Subcutaneous adipose tissue (tissue), 4 donors: ENCODE measurements around the gene MTAP. TPM values are rescaled to one million over a fixed set of nuclear protein-coding genes. Genes with fewer than 3 reads are reported as not detected.

ENCODE experiments used
- total RNA-seq, 4 donors: library from RNA; depleted of rRNA; stranded (reverse); fragments of >200 nt; gene quantifications; one replicate each; pipeline ENCODE4 v1.1.0, GENCODE V29; 2016
- TF ChIP-seq, protein P1 (sequence below): fragments of 450-650 bp; IDR thresholded peaks from one replicate; pipeline ENCODE4 v1.5.1; 2016; ENCODE audit warnings: low read depth, mild to moderate bottlenecking, control low read depth, antibody characterized with exemption, moderate library complexity

The MTAP gene
- total RNA-seq, 4 donors from 2014 or later, result 17.7 to 22.8 (median 20.6) TPM

DNA sequence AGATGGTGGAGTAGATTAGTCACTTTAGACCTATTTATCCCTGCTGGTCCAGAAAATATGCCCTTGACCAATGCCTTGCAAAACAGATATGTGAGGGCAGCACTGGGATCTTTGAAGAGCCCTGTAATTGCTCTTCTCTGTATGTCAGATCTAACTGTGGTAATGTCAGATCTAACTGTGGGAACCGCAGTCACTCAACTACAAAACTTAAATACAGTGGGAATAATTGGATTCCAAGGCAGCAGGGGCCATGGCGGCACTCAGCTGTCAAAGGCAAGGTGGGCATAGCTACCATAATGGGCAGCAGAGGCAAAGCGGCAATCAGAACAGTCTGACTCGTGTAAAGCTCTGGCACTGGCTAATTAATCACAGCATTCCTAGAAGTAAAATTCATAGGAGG, 46.2 kb downstream of the MTAP start:
- TF ChIP-seq, protein P1, sequence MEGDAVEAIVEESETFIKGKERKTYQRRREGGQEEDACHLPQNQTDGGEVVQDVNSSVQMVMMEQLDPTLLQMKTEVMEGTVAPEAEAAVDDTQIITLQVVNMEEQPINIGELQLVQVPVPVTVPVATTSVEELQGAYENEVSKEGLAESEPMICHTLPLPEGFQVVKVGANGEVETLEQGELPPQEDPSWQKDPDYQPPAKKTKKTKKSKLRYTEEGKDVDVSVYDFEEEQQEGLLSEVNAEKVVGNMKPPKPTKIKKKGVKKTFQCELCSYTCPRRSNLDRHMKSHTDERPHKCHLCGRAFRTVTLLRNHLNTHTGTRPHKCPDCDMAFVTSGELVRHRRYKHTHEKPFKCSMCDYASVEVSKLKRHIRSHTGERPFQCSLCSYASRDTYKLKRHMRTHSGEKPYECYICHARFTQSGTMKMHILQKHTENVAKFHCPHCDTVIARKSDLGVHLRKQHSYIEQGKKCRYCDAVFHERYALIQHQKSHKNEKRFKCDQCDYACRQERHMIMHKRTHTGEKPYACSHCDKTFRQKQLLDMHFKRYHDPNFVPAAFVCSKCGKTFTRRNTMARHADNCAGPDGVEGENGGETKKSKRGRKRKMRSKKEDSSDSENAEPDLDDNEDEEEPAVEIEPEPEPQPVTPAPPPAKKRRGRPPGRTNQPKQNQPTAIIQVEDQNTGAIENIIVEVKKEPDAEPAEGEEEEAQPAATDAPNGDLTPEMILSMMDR, result no peak

DNA sequence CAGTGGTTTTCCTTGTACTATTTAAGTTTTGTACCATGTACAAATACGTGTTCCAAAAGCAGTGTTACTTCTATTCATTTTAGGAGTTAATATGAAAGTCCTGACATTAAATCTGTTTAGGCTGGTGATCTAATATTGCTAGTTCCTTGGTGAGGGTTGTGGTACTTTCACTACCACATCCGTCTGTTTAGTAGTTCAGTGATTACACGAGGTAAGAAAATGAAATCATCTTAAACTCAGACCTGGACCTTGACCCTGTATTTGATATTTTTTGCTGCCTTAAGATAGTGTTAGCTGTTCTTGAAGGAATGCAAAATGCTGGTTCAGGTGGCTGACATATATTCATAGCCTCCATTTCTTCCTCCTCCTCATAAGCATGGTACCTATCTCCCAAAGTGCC, 50.3 kb downstream of the MTAP start:
- TF ChIP-seq, protein P1, result no peak

DNA sequence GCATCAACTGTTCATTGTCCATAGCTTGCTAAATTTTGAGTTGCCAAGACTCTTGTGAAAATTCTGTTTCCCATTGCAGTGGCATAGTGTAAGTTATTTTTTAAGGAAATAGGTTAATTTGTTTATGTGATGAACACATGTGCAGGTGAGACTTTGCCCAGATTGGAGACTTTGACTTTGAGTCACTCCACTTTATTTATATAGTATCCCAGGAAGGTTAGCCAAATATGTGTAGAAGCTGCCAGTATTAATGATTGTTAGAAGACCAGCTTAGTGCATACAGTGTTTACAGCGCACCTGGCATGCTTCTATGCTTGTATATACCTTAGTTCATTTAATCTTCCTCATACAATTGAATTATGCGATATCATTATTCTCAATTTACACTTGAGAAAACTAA, 51.0 kb downstream of the MTAP start:
- TF ChIP-seq, protein P1, result no peak

DNA sequence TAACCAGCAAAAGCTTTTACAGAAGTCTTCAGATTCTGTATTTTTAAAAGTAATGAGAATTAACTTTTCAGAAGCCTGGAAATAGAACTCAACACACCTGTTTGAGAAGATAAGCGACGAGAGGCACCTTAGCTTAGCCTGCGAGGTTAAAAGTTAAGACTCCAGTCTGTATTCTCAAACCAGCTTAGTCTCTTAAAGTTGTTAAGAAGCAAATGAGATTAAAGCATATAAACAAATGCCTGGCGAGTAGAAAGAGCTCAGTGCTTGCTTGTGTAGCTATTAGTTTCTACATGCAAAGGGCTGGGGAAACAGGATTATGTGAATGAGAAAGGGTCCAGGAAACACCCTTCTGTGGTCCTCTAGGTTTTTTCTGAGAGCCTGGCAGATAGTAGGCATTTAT, 51.7 kb downstream of the MTAP start:
- TF ChIP-seq, protein P1, result no peak

DNA sequence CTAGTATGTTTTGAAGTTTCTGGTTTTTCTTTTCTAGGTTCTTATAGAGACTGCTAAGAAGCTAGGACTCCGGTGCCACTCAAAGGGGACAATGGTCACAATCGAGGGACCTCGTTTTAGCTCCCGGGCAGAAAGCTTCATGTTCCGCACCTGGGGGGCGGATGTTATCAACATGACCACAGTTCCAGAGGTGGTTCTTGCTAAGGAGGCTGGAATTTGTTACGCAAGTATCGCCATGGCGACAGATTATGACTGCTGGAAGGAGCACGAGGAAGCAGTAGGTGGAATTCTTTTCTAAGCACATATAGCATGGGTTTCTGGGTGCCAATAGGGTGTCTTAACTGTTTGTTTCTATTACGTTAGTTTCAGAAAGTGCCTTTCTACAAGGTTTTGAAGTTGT, 52.2 kb downstream of the MTAP start:
- TF ChIP-seq, protein P1, result no peak

DNA sequence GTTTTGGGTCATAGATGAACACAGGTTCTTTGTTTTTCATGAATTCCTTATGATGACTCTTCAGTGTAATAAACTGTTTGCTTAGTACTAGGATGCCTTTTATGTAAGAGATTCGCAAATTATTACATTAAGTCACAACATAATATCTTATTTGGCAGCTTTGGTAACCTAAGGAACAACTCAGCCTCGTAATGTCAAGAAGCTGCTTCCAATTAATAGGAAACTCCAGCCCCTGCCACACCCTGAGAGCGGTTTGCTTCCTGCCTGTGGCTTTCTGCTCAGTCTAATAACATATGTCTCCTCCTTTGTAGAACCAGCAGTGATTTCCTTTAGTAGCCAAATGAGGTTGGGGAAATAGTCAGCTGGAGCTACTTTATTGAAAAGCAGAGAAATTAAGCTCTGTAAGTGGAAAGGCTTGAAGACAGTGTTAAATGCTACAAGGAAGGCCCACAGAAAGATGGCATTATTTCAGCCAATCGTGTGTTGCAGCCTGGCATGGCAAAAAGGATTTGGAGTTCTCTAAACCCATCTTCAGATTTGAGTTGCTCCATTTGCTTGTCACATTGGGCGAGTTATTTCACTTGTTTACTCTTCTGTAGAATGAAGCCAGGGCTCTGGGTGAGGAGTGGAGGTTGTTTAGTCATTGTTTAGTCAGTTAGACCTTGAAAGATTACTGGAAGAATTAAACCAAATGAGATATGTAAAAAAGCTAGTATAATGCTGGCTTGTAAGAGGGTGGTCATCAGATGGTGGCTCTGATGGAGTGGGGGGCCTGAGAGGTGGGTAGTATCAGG, 54.1 kb downstream of the MTAP start:
- TF ChIP-seq, protein P1, result no peak

DNA sequence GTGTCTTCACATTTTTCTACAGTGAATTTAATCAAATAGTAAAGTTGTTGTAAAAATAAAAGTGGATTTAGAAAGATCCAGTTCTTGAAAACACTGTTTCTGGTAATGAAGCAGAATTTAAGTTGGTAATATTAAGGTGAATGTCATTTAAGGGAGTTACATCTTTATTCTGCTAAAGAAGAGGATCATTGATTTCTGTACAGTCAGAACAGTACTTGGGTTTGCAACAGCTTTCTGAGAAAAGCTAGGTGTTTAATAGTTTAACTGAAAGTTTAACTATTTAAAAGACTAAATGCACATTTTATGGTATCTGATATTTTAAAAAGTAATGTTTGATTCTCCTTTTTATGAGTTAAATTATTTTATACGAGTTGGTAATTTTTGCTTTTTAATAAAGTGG, 60.4 kb downstream of the MTAP start:
- TF ChIP-seq, protein P1, result no peak
